GM18861 (cell line): Measurements from ENCODE around the gene ESPL1.

Experiments used
- ATAC-seq: cut with Tn5 transposase; IDR thresholded peaks from one replicate; pipeline ENCODE4 v1.9.1; 2021; ENCODE audit not compliant: unreplicated experiment

Gene ESPL1

DNA sequence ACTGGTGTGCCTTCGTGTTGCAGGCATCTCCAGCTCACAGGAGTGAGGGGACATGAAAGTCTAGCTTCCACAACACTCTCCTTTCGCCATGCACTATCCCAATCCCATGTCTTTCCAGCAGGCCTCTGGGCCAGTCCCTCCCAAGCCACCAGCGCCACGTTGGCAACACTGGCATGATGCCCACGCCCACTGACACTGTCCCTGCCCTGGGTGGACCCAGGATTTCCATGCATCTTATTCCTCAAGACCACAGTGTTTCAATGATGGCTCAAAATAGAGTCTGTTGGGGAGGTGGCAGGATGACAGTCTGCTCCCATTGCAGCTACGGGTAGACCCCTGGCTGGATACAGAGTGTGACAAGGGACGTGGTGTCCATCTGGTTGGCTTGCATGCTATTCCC, 65.7 kb downstream of the ESPL1 start:
- no peak for ATAC-seq

DNA sequence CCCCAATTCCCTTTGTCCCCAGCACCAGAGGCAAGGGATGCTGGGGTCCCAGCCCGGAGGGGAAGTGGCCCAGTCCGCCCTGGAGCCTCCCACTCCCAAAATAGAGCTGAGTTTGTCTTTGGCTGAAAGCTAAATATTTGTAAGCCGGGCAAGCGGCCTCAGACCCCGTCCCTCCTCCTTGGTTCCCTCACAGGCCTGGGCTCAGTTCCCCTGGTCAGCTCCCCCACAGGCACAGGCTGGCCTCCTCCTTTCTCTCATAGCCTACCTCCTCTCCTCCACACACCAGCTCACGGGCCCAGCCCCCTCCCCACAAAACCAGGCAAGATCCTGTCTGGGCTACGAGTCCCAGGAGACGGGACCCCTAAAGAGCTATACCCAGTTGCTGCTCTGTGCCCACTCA, 66.7 kb downstream of the ESPL1 start:
- ATAC-seq = no peak

DNA sequence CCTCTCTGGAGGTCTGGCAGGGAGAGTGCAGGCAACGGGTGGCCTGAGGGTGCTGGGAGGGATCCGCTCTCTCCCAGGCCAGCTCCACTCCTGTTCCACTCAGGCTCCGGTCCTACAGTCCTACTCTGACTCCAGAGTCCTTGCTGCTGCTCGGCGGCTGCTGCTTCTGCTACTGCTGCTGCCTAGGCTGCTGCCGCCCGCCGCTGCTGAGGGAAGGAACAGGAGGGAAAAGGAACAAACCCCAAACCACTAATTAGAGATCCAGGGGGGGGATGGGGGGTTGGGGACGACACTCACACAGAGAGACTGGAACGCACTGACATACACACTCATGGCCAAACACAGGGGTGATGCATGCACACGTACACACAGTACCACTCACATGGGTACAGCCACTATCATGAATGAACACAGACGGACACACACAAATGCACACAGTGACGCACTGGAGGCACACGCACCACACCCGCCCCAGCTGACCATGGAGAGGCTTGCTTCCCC, 68.1 kb downstream of the ESPL1 start, which contains the start of gene SP7:
SP7 (minus strand) TSS at position 174 of the 501 bp plus-strand sequence. CDS start 708 bp downstream, outside the sequence.
- ATAC-seq = no peak

DNA sequence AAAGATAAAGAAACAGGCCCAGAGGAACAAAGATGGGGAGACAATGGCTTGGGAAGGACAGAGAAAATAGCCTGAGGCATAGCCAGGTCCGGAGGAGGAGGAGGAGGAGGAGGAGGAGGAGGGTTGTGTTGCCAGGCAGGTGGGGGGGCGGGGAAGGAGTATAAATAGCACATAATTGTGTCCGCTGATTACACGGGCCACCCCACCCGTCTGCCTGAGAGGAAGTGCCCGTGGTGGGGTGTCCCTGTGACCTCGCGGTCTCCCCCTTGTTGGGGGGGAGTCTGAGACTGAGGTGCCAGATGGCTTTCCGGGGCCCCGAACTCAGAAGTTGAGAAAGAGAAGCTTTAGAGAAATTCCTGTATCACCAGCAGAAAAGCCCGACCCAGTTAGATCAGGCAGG, 69.9 kb downstream of the ESPL1 start:
- ATAC-seq = no peak

DNA sequence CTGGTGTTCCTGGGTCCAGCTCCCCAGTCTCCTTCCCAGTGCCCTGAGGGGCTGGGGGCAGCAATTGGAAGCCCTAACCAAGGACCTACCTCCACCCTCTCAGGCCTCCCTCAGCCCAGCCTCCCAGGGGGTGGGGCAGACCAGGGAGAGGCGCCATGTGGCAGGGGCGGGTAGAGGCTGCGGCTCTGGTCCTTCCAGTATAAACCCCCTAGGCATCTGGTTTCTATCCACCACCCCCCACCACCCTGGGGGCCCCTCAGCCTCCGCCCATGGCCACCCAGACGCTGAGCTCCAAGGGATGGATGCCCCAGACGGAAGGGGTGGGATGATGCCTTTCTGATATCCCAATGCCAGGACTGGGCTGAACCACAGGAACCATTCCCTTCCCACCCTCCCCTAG, 70.8 kb downstream of the ESPL1 start:
- no peak for ATAC-seq

DNA sequence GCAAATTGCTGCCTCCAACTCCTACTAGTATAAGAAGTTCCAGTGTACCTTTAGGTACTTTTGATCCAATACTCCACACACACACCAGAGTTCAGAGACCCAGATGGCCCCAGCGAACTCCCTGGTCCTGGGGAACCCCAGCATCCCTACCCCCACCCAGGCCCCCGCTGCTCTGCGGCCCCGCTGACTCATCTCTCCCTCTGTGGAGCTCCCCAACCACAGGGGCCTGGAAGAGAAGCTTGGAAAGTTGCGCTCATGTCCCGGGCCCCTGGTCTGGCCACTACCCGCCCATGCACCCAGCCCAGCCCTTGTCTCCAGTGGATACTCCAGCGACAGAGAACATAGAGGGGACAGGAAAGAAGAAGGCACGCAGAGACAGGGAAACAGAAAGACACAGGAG, 72.3 kb downstream of the ESPL1 start:
- ATAC-seq = no peak
